Activated CD4-positive, alpha-beta T cell treated with anti-CD3 and anti-CD28 coated beads for 1 hour (primary cell): ENCODE results near the gene CX3CR1.
"Not testable (repeated sequence)": the region's sequence is repeated elsewhere in the genome, so short reads cannot be mapped to it uniquely, and the experiment has no call there.

ENCODE experiments used
- DNase-seq: peaks from one replicate; pipeline ENCODE4 v3.0.0-alpha.2; 2020

Gene CX3CR1

DNA sequence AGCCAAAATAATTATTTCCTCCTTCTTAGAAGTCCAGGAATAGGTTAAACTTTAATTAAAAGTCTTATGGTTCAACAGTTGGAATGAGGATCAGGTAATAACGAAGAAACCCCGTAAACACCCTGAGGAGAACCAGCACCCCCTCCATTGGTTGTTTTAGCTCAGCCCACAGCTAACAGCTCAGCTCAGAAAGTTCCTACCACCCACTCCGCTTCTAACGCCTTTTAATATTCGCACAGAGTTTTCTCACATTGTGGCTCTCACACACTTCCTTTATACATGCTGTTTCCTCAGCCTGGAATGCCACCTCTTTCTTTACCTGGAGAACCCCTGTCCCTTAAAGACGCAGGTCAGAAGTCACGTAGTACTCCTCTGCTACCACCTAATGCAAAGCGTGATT, 17.0 kb downstream of the CX3CR1 start:
- no peak for DNase-seq

DNA sequence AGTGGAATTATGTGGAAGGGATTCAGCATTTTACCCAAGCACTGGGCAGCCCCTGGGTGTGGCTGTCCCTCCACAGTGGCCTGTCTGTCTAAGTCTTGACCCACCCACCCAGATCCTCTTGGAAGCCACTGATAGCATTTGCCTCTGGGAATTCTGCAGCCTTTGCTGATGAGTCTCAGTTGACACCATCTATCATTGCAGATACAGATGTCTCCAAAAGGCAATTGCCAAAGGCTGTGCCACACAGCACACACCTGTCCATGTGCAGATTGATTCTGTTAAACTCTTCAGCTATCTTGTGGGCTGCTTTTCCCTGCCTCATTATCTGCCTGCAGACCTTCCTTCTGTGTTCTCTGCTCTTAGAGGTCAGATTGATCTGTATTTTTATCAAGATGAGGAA, 18.1 kb downstream of the CX3CR1 start:
- DNase-seq, result no peak

DNA sequence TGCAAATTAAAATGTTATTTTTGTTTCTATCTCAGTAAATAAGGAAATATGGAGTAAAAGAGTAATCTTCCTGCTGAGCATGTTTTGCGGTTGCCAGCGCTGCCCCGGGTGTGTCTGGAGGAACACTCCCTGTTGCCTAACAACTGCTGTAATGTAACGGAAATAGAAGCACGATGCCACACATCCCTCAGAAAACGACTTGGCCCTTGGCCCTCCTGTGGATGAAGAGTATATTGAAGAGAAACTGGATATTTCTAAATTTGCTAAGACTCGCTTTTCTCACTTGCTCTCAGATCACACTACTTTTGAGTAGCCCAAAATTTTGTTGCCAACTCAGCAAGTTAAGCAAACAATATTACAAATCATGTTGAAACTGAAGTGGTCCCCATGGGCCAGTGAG, 18.9 kb downstream of the CX3CR1 start:
- no peak for DNase-seq

DNA sequence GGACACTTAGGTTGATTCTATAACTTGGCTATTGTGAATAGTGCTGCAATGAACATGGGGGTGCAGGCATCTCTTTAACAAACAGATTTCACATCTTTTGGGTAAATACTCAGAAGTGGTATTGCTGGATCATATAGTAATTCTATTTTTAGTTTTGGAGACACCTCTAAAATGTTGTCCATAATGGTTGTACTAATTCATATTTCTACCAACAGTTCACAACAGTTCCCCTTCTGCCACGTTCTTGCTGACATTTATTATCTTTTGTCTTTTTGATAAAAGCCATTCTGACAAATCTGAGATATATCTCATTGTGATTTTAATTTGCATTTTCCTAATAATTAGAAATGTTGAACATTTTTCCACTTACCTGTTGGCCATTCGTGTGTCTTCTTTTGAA, 19.5 kb downstream of the CX3CR1 start:
- no peak for DNase-seq

DNA sequence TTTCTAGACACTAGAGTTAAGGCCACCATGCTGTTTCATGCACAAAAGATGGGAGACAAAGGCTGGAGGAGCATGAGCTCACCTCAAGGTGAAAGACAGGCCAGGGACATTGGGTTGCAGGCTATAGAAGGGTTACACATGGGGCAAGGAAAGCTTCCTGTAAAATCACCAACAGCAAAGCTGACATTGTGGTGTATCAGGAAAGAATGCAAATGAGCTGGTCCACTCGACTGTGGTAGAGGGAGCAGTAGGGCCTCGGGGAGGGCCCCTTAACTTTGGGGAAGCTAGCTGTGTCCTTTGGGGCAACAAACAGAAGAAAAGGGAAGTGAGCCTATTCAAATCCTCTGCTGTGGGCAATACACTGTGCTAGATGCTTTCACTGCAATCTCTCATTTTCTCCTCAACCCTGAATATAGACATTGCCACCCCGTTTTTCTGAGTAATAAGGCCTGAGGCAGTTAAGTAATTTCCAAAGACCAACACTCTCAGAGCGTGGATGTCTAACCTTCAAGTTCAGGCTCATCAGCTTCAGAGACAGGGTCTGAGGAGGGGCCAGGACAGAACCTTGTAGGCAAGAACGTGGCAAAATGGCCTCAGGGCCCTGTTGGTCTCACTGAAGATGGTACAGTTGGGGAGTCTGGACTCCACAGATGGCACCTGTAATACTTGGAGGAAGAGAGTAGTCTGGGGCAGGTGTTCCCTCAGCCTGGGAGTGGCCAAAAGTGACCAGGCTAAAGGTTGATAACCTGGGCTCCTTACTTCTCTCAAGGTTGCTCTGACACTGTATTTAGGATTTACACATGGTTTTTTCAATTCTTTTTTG, 24.1 kb downstream of the CX3CR1 start:
- no peak for DNase-seq

DNA sequence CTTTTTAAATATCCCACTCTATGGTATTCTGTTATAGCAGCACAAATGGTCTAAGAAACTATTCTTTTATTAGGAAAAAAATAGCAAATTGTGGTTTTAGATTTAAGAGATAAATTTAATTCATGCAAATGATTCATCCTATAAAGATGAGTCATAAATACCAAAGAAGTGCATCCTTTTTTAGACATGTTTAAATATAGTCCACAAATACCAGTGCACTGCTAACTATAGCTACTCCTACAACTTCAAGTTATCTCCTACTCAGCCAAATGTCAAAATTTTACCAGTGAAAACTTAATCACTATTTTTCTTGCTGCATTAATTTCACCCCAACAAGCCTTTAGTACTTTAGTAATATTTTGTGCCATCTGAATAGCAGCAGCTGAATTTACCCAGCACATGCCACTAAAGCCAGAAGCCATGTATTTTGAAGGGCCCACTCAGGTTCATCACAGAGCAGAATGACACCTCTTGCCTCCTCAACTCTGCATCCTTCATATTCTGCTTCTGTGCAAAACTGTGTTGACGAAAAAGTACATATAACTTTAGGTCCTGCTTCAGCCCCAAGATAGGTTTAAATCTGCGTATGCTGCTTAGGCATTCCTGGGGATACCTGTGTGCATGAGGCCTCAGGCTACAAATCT, 24.9 kb downstream of the CX3CR1 start:
- no peak for DNase-seq

DNA sequence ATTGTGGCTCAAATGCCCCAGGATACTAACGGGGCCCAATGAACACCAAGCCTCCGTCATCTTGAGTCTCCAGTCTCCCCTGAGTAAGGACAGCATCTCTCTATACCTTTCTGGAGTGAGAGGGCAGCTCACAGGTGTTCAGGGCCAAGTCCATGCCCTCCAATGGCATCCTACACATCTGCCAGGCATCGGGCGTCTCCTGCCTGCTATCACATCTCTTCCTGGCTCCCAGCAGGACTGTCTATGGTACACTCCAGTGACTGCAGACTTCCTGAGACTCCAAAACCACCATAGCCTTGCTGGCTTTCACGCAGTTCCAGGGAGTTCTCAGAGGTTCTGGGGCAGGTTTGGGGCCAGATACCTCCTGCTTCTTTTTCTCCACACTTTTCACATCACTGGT, 28.3 kb downstream of the CX3CR1 start:
- DNase-seq, result no peak

DNA sequence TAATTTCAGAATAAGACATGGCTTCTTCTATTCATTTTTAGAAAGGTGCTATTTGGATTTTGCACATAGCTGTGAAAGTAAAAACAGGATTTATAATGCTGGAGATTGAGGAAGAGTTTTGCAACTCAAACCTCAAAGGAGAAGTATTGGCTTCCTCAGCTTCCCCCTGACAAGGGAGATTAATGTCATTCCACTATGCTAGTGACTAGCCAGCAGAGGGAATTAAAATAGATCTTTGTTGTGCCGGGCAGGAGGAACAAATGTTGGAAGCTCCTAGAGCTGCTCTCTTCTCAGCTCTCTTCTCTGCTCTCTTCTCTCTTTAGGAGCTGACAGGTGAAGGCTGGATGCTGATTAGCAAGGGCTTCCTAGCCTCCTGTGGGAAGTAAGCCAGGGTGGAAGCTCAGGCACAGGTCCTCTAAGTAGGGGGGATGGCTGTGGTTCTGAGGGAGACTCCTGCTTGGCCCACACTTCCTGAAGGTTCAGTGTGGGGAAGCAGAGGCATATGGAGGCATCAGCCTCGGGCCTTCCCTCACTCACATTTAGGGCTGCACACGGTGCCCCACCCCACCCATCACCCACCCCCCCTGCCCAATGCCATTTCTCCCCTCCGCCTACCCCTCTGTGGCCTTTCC, 29.6 kb downstream of the CX3CR1 start:
- DNase-seq, result no peak

DNA sequence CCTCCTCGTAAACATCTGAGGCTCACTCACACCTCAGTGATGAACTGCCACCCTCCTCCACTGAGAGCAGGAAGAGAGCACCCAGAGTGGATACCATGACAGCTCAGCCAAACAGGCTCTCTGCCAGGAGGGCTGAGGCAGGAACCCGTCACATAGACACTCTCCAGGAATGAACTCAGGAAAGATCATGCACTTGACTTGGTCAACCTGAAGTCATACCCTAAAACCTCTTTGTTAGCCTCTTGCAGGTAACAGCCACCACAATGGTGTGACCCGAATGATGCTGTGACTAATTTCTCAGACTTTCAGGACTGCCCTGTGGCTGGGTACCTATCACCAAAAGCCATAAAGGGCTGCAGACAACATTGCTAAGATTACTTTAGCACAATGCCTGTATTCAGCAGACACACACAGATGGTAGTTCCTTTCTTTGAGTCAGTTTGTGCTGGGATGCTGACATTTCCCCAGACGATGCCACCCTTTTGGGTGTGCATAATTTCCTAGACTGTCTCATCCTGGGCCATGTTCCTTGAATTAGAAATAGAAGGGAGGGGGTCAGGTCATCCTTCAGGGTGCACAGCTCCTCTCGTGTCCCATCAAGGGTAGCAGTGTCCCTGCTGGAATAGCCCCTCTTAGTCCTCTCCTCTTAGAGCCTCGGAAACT, 30.3 kb downstream of the CX3CR1 start:
- no peak for DNase-seq

DNA sequence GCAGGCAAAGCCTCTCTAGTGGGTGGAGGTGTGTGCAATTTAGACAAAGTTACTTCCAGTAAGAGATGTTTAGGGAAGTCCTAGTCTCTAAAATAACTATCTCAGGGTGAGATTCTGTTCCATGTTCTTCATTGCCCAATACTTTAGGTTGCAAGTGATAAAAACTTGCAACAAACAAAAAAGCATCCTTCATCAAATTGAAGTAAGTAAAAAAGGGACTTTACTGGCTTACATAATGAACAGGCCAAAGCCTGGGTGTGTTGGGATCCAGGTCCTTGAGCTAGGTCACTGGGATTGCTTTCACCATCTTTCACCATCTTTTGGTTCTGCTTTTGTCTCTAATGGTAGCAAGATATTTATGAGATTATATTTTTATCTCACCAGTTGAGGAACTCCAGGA, 38.3 kb downstream of the CX3CR1 start:
- no peak for DNase-seq

DNA sequence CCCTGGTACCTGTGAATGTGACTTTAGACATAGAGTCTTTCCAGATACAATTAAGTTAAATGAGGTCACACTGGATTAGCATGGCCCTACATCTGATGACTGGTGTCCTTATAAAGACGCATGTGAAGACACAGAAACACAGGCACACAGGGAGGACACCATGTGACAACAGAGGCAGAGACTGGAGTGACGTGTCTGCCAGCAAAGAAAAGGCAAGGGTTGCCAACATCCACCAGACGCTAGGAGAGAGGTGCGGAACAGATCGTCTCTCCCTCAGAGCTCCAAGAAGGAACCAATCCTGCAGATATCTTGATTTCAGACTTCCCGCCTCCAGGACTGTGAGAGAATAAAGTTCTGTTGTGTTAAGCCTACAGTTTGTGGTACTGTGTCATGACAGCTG, 42.8 kb downstream of the CX3CR1 start:
- no peak for DNase-seq

DNA sequence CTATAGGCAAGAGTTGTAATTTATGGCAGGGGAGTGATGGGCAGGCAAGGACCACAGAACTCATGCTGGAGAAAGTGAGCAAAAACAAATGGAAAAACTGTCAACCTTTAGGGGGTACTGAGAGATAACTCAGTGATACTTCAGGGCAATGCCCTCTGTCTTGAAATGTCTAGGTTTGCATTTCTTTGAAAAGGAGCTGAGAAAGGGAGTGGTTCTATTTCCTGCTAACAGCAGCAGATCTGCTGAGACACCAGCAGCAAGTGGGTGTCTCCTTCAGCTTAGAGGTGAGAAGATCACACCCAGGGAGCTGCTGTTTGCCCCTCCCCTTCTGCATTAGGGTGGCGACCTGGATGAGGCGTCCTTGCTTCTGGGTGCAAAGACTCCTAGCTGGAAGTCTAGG, 45.2 kb downstream of the CX3CR1 start:
- no peak for DNase-seq

DNA sequence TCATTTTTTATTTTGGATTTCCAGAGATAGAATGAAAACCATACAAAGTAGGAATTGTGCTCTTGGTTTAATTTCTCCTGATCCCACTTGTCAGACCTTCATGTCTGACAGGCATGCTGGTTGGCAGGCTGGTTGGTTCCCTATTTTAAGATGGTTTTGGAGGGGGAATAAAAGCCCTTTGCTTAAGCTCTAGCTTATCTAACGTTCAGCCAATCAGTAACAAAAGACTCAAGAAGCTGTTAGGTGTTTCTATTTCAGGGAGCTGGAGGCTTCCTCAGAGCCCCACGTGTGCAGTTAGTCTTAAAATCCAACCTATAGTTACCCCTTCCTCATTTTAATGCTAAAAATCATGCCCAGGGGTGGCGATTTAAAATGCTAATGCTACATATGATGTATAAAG, 47.0 kb downstream of the CX3CR1 start:
- no peak for DNase-seq

DNA sequence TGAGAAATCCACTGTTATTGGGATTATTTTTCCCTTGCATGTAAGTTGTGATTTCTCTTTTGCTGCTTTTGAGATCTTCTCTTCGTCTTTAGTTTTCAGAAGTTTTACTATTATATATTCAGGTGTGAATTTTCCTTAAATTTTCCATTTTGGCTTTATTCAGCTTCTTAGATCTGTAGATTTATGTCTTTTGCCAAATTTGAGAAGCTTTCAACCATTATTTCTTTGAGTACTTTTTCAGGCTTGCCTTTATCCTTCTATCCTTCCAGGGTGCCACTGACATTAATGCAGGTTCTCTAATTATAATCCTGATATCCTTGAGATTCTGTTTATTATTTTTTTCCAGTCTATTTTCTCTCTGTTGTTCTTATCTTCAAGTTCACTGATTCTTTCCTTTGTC, 49.4 kb downstream of the CX3CR1 start:
- DNase-seq, result no peak

DNA sequence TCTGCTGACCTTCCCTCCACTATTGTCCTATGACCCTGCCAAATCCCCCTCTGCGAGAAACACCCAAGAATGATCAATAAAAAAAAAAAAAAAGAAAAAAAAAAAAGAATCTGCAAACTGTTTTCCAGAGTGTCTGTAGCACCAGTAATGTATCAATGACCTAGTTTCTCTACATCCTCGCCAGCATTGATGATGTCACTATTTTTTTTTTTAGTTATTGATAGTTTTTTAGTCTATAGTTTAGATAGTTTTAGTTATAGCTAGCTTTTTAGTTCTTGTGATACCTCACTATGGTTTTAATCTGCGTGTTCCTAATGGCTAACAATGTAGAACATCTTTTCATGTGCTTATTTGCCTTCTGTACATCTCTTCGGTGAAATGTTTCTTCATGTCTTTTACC, 51.3 kb downstream of the CX3CR1 start:
- no peak for DNase-seq

DNA sequence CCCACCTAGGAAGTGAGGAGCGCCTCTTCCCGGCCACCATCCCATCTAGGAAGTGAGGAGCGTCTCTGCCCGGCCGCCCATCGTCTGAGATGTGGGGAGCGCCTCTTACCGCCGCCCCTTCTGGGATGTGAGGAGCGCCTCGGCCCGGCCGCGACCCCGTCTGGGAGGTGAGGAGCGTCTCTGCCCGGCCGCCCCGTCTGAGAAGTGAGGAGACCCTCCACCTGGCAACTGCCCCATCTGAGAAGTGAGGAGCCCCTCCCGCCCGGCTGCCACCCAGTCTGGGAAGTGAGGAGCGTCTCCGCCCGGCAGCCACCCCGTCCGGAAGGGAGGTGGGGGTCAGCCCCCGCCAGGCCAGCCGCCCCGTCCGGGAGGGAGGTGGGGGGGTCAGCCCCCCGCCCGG, 52.2 kb downstream of the CX3CR1 start:
- not testable (repeated sequence) for DNase-seq

DNA sequence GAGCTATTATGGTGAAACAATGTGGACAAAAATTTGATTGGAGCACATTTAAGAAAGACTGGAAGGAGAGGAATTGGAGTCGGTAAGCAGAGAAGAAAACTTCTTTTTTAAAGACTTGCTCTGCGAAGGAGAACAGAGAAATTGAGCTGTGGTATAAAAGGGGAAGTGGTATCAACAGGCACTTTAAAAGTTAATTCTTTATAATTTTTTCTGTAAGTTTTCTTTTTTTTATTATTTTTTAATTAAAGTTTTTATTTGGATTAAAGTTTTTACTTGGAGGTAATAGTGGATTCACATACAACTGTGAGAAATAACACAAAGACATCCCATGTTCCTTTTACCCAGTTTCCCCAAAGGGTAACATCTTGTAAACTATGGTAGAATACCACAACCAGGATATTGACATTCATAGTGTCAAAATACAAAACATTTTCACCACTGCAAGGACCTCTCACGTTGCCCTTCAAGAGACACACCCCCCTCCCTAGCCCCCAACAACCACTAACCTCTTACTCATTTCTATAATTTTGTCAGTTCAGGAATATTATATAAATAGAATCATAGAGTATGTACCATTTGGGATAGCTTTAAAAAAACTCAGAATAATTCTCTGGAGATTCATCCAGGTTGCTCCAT, 53.6 kb downstream of the CX3CR1 start:
- no peak for DNase-seq

DNA sequence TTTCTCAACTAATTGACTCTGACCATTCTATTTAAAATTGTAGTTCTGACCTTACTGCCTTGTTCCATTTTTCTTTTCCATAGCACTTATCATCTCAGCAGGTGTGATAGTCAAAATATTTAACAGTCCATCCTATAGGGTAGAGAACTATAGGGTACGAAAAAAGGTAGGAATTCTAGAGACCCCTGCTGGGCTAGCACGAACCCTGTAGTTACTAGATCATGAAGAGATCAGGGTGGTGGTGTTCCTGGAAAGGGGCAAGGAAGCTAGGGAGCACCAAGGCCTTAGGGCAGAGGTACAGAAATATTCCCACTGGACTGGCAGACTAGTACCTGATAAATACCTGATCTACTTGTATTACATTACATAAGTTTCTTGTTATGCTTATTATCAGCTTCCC, 55.5 kb downstream of the CX3CR1 start:
- DNase-seq, result no peak

DNA sequence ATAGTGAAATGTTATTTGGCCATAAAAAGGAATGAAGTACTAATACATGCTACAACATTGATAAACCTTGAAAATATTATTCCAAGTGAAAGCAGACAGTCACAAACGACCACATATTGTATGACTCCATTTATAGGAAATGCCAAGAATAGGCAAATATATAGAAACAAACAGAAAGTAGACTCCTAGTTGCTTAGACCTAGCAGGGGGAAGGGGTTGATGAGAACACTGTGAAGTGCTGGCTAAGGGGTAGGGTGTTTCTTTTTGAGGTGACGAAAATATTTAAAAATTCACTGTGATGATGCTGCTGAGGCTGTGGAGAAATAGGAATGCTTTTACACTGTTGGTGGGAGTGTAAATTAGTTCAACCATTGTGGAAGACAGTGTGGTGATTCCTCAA, 56.9 kb downstream of the CX3CR1 start:
- DNase-seq, result no peak

DNA sequence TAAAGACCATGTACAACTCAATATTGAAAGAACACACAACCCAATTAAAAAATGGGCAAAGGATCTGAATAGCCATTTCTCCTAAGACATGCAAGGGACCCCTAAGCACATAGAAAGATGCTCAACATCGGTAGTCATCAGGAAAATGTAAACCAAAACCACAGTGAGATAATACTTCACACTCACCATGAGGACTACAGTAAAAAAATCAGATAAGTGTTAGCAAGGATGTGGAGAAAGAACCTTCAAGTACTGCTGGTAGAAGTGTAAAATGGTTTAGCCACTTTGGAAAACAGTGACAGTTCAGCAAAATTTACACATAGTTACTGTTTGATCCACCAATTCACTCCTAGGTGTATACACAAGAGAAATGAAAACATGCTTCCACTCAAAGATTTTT, 57.4 kb downstream of the CX3CR1 start:
- DNase-seq, result no peak

DNA sequence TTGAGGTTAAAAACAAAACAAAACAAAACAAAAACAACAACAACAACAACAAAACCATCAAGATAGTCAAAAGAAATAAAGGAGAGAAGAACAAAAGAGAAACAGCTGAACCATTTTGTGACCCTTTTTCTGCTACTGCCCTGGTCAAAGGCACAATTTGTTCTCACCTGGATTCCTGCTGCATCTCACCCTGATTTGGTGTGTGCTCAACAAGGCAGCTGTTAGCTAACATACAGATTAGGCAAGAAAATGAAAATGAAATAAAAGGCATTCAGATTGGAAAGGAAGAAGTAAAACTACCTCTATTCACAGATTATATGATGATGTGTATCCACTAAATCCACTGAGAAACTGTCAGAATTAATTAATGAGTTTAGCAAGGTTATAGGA, 58.7 kb downstream of the CX3CR1 start:
- no peak for DNase-seq

DNA sequence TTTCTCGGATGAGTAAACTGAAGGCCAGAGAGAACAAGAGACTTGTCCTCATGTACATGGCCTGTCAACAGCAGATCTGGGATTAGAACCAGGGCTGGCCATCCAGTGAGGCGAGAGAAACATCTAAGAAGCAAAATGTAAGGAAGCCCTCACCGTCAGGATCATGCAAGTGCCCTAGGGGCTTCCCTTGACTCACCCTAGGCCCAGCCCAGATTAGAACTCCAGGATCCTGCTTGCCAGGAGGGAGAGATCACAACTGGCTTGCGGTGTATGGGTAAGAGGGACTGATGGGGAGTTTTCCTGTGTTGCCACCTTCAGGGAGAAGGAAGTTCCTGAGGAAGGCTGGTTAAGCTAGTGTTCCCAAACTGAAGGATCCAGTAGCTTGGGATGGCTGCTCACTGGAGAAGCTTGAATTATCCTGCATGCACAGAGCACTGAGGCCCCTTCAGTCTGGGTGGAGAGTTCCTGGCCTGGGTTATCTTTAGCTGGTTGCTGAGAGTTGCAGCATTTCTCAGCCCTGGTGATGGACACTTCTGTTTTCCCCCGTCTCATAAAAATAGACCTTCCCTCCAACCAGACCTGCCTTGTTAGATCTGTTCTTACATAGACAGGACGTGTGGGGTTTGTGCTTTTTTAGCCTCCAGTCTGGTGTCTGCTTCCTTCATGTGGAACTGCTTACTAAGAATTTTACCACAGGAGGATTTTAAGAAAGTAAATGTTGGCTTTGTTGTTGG, 59.3 kb downstream of the CX3CR1 start:
- DNase-seq, result no peak

DNA sequence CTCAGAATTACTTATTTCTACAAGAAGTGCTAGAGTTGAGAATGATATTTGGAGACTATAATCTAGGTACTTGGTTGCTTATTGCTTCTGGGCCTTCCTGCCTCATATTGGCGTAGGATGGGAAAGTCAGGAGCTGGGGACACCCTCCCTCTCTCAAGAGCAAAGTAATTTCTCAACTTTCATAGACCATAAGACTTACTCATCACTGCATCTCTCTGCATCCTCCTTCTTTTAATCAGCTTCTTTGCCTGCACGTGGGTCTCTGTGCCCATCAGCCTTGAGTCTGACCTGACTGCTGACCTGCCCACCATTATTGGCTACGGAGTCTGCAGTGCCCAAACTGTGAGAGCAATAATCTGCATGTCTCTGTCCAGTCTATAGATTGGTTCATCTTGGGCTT, 60.1 kb downstream of the CX3CR1 start:
- no peak for DNase-seq
